ENCODE measurements around the gene PAK6.

Gene PAK6

DNA sequence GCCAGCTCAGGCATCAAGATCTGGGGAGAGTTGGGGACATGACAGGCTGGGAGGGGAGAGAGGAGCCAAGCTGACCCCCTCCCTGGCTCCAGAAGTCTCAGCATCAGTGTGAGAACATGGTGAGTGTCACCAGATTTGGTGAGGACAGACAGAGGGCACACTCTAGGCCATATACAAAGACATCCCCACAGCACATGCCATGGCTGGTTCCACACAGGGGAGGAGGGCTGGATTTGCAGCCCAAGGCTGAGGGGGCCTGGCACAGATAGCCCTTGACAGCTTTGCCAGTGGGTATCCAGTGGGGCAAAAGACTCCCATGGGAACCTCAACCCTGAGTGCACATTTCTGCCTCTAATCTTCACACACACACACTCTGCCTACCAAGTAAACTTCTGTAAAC, 54.1 kb downstream of the PAK6 start:
- TF ChIP-seq, protein P1, sequence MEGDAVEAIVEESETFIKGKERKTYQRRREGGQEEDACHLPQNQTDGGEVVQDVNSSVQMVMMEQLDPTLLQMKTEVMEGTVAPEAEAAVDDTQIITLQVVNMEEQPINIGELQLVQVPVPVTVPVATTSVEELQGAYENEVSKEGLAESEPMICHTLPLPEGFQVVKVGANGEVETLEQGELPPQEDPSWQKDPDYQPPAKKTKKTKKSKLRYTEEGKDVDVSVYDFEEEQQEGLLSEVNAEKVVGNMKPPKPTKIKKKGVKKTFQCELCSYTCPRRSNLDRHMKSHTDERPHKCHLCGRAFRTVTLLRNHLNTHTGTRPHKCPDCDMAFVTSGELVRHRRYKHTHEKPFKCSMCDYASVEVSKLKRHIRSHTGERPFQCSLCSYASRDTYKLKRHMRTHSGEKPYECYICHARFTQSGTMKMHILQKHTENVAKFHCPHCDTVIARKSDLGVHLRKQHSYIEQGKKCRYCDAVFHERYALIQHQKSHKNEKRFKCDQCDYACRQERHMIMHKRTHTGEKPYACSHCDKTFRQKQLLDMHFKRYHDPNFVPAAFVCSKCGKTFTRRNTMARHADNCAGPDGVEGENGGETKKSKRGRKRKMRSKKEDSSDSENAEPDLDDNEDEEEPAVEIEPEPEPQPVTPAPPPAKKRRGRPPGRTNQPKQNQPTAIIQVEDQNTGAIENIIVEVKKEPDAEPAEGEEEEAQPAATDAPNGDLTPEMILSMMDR (IDR thresholded peaks at IDR 0.05; ENCODE audit: extremely low read depth, insufficient read depth, missing control alignments) = no peak
- in situ Hi-C loops (cut with MboI; ENCODE audit: low pct_unique_long_range_greater_than_20kb, low sequenced_read_pairs, unreplicated experiment) = no loop called here
- no peak for DNase-seq (ENCODE audit: low spot score)

DNA sequence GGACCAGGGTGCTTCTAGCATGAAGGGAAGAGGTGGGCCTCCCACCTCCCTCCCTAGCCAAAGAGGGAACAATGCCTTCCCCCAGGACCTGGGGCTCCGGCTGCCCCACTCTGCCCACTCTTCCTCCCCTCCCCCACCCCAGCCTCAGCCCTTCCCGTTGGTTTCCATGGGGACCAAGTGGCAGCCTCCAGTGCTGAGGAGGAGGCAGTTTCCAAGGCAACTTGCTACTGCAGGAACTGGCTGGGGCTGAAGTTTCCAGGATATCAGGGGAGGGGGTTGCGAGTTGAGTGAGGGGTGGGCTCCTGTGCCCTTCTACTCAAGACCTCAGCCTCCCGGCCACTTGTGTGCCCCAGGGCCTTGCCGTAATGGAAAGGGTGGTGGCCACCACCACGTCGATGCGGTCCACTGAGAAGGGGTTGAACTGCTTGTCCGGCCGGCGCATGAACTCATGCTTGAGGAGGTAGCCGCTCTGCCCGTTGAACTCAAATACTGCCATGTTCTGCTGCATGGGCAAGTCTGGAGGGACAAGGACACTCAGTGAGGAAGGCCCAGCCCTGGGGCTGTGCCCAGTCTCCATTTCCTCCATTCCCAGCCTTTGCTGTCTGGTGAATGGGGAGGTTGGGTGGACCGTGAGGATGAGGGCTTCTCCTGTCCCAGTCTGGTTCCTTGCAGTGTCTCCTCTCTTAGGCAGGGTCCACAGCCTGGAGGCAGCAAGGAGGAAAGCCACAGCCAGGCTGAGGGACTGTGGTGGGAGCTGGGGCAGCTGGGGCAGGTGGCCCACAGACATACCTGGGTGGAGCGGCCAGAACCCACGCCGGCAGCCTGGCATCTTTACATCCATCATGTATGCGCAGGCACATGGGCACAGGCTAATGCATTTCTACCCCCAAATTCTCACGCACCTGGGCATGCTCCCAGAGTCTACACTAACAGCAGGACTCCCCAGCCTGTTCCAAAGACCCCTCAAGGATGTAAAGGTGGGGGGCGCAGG, 55.3 kb downstream of the PAK6 start:
- TF ChIP-seq, protein P1 (IDR thresholded peaks at IDR 0.05; ENCODE audit: extremely low read depth, insufficient read depth, missing control alignments) = no peak
- no peak for DNase-seq (ENCODE audit: low spot score)
- in situ Hi-C loops (cut with MboI; ENCODE audit: low pct_unique_long_range_greater_than_20kb, low sequenced_read_pairs, unreplicated experiment) = no loop called here

DNA sequence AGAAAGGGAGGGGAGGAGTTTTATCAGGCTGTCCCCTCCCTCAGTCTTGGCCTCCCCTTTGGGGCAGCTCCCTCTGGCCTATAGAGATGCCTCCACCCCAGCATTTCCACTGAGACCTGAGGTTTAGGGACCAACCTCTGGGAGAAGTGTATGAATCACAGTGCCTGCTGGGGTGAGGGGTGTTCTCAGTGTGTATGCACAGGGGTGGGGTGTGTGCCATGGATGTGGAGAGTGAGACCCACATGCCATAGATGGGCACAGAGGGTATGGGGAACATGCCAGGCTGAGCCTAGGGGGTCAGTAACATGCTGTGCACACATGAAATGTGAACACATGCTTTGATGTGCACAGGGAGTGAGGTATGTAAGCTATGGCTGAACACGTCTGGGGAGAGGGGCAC, 56.4 kb downstream of the PAK6 start:
- DNase-seq (ENCODE audit: low spot score) = no peak
- in situ Hi-C loops (cut with MboI; ENCODE audit: low pct_unique_long_range_greater_than_20kb, low sequenced_read_pairs, unreplicated experiment) = no loop called here
- TF ChIP-seq, protein P1 (IDR thresholded peaks at IDR 0.05; ENCODE audit: extremely low read depth, insufficient read depth, missing control alignments) = no peak

DNA sequence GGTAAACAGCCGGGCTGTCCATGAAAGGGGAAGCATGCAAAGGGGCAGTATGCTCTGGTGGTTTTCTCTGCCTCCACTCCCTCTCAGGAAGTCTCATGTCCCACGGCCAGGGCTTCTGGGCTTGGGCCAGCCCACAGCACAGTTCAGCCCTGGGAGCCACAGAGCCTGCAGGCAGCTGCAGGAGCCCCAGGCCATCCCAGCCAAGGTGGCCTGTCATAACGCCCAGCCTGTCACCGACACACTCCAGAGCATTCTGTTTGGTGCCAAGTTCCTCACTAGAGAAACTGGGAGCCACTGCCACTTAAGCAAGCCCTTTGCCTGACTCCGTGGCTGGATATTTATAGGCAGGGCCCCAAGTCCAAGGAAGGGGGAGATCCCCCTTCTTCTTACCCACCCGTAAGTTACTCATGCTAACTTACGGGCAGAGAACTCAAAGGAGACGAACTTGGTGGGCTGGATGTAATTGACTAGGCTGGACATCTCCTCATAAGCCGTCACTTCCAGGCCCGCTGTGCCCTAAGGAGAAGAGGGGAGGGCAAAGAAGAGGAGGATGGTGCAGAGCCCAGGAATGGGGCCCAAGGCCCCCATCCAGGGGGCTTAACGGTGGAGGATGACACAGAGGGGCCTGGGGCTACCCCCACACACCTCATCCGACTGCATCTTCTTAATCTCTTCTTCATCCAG, 57.2 kb downstream of the PAK6 start:
- no peak for DNase-seq (ENCODE audit: low spot score)
- TF ChIP-seq, protein P1 (IDR thresholded peaks at IDR 0.05; ENCODE audit: extremely low read depth, insufficient read depth, missing control alignments) = no peak
- in situ Hi-C loops (cut with MboI; ENCODE audit: low pct_unique_long_range_greater_than_20kb, low sequenced_read_pairs, unreplicated experiment) = no loop called here

DNA sequence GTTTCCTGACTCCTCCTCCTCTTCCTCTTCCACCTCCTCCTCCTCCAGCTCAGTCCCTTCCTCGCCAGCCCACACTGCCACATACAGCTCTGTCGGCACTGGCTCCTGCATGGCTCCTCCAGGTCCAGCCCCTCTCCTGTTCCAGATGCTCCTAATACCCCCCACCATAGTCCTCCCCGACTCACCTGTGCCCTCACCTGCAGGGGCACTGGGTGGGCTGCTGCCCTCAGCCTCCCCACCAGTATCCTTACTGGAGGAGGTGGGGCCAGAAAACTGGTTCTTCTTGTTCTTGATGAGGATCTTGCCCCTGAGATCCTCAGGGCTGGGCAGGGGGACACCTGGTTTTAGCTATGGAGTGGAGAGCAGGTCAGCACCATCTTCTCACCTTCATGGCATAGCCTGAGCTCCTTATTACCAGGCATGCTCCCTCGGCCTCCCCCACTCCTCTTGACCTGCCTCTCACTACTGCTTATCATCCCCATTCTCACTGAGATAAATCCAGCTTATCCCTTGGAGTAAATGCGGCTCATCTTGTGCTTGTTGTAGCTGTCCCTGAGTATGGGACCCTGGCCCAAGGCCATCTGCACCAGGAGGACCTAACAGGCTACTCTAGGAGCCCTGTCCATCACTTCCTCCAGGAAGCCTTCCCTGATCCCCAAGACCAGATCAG, 57.8 kb downstream of the PAK6 start:
- in situ Hi-C loops (cut with MboI; ENCODE audit: low pct_unique_long_range_greater_than_20kb, low sequenced_read_pairs, unreplicated experiment) = no loop called here
- no peak for DNase-seq (ENCODE audit: low spot score)
- TF ChIP-seq, protein P1 (IDR thresholded peaks at IDR 0.05; ENCODE audit: extremely low read depth, insufficient read depth, missing control alignments) = no peak

DNA sequence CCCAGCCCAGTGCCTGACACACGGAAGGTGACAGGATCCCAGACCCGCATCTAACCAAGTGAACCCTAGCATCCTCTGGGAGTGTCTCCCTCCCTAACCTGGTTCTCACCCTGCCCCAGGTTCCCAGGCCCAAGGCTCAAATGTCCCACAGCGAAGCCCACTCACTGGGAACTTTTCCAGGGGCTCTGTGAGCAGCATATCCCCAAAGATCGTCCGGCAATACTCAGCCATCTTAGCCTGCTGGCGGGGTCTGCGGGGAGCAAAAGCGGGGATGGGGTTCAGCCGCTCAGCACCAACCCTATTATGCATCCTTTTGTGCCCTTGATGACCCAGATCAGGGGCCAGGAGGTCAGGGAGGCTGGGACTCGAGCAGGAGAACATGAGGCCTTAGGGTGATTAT, 58.5 kb downstream of the PAK6 start:
- no peak for DNase-seq (ENCODE audit: low spot score)
- TF ChIP-seq, protein P1 (IDR thresholded peaks at IDR 0.05; ENCODE audit: extremely low read depth, insufficient read depth, missing control alignments) = no peak
- in situ Hi-C loops (cut with MboI; ENCODE audit: low pct_unique_long_range_greater_than_20kb, low sequenced_read_pairs, unreplicated experiment) = no loop called here
